GM12892 (cell line): Measurements from ENCODE around the gene CHST13.

Experiments used
- DNase-seq: peaks from one replicate; pipeline ENCODE4 v3.0.0; 2011; ENCODE audit not compliant: insufficient read length
- FAIRE-seq: peaks from 2 replicates; lab custom pipeline; 2011; peaks lifted over from hg19 to GRCh38; lab: Jason Lieb, UNC
- POLR2A ChIP-seq: IDR thresholded peaks from 2 replicates; pipeline ENCODE4 v1.6.1; 2011; ENCODE audit warnings: low read depth, low read length, control low read depth
- POLR2AphosphoS5 ChIP-seq: IDR thresholded peaks from 2 replicates; pipeline ENCODE4 v1.6.1; 2011; ENCODE audit warnings: low read depth, low read length, control low read depth
- TAF1 ChIP-seq: IDR thresholded peaks from 2 replicates; pipeline ENCODE4 v1.6.1; 2011; ENCODE audit warnings: low read depth, mild to moderate bottlenecking, control low read depth, low read length, borderline replicate concordance

CHST13 gene

GRCh38 chr3:126524429-126524988 is 554 bp downstream of the CHST13 start:
- TF ChIP-seq TAF1: no peak
- no peak for TF ChIP-seq POLR2A
- no peak for TF ChIP-seq POLR2AphosphoS5
- FAIRE-seq: no peak
- DNase-seq: no peak

GRCh38 chr3:126525091-126525852 is 1.3 kb downstream of the CHST13 start:
- DNase-seq (no peak), FAIRE-seq (no peak)
- TF ChIP-seq POLR2A (no peak), TAF1 (no peak), POLR2AphosphoS5 (no peak)

- DNase-seq (no peak), FAIRE-seq (no peak)
- TF ChIP-seq POLR2A (no peak), POLR2AphosphoS5 (no peak), TAF1 (no peak)
Observed at GRCh38 chr3:126525853-126526667, 2.1 kb downstream of the CHST13 start.

- DNase-seq: no peak
- FAIRE-seq: no peak
- no peak for TF ChIP-seq POLR2AphosphoS5
- TF ChIP-seq POLR2A: no peak
- no peak for TF ChIP-seq TAF1
Observed at GRCh38 chr3:126526668-126527005, 2.7 kb downstream of the CHST13 start.

- FAIRE-seq (no peak), DNase-seq (no peak)
- TF ChIP-seq POLR2AphosphoS5 (no peak), TAF1 (no peak), POLR2A (no peak)
Observed at GRCh38 chr3:126527006-126527405, 3.1 kb downstream of the CHST13 start.

GRCh38 chr3:126527455-126528211 is 3.7 kb downstream of the CHST13 start:
- TF ChIP-seq POLR2A: no peak
- no peak for TF ChIP-seq TAF1
- TF ChIP-seq POLR2AphosphoS5: no peak
- DNase-seq: no peak
- FAIRE-seq: no peak

GRCh38 chr3:126528419-126528799 is 4.5 kb downstream of the CHST13 start:
- TF ChIP-seq POLR2AphosphoS5: no peak
- TF ChIP-seq POLR2A: no peak
- TF ChIP-seq TAF1: no peak
- DNase-seq (no peak), FAIRE-seq (no peak)

- TF ChIP-seq POLR2A: no peak
- TF ChIP-seq TAF1: no peak
- TF ChIP-seq POLR2AphosphoS5: no peak
- DNase-seq: no peak
- FAIRE-seq: no peak
Observed at GRCh38 chr3:126528800-126529541, 5.0 kb downstream of the CHST13 start.

- TF ChIP-seq POLR2A: no peak
- no peak for TF ChIP-seq POLR2AphosphoS5
- no peak for TF ChIP-seq TAF1
- DNase-seq (no peak), FAIRE-seq (no peak)
Observed at GRCh38 chr3:126529585-126530170, 5.7 kb downstream of the CHST13 start.

GRCh38 chr3:126530171-126531050 is 6.5 kb downstream of the CHST13 start:
- no peak for FAIRE-seq
- DNase-seq: no peak

More at GRCh38 chr3:126530171-126531050, 6.5 kb downstream of the CHST13 start:
- TF ChIP-seq TAF1 (no peak), POLR2AphosphoS5 (no peak), POLR2A (no peak)
